IPS DF 6.9 (cell line): ENCODE measurements around the gene GALNT17.
"Not testable (repeated sequence)": the region's sequence is repeated elsewhere in the genome, so short reads cannot be mapped to it uniquely, and the experiment has no call there.

Experiments used
- DNase-seq: peaks from one replicate; pipeline ENCODE4 v3.0.0-alpha.2; 2013; ENCODE audit warnings: low read depth, low spot score
- H3K27ac ChIP-seq: one replicate; pipeline ENCODE4 v1.5.1; 2013; ENCODE audit warnings: low read length, control low read depth
- H3K27me3 ChIP-seq: 2 replicates; pipeline ENCODE4 v1.6.1; 2013; ENCODE audit warnings: mild to moderate bottlenecking, low read length; ENCODE audit not compliant: control insufficient read depth, insufficient read depth
- H3K36me3 ChIP-seq: 2 replicates; pipeline ENCODE4 v1.6.1; 2013; ENCODE audit warnings: low read length; ENCODE audit not compliant: control insufficient read depth, insufficient read depth
- H3K4me1 ChIP-seq: 2 replicates; pipeline ENCODE4 v1.6.1; 2013; ENCODE audit warnings: low read length; ENCODE audit not compliant: control insufficient read depth, insufficient read depth
- H3K4me3 ChIP-seq: 2 replicates; pipeline ENCODE4 v1.5.1; 2013; ENCODE audit warnings: mild to moderate bottlenecking, low read length
- H3K9me3 ChIP-seq: 2 replicates; pipeline ENCODE4 v1.6.1; 2013; ENCODE audit warnings: low read length, inconsistent platforms; ENCODE audit not compliant: control insufficient read depth, insufficient read depth
- WGBS: extraction: QIAGEN DNeasy Blood & Tissue Kit; methylation state at CpG from one replicate; pipeline ENCODE4 v1.1.7; 2013; ENCODE audit warnings: mixed read lengths, missing lambda C conversion rate; ENCODE audit not compliant: insufficient read length, insufficient coverage; 5-methylcytosine and 5-hydroxymethylcytosine counted together

The GALNT17 gene

GRCh38 chr7:71254751-71255150, 122.8 kb downstream of the GALNT17 start:
- Histone ChIP-seq H3K36me3 (no peaks in the 10 kb centered on the region), H3K4me1 (no peaks in the 10 kb centered on the region), H3K27ac (peak overlapping the region; percentile 41), H3K4me3 (no peak overlapping the region), H3K27me3 (no peaks in the 10 kb centered on the region), H3K9me3 (no peaks in the 10 kb centered on the region; the same call in 1 of the 2 replicates)
- whole genome bisulfite sequencing: no CpG with 5 or more reads among the region's 3 CpGs
- no peak for DNase-seq

- Histone ChIP-seq H3K9me3 (no peaks in the 10 kb centered on the region; the same call in 1 of the 2 replicates), H3K27me3 (no peaks in the 10 kb centered on the region), H3K4me3 (no peak overlapping the region), H3K27ac (peak overlapping the region; percentile 41), H3K4me1 (no peaks in the 10 kb centered on the region), H3K36me3 (no peaks in the 10 kb centered on the region)
- no peak for DNase-seq
- no CpG with 5 or more reads among the region's 4 CpGs for WGBS
Observed at GRCh38 chr7:71255537-71256178, 123.7 kb downstream of the GALNT17 start.

GRCh38 chr7:71261066-71261465, 129.1 kb downstream of the GALNT17 start:
- Histone ChIP-seq H3K27ac (no peak overlapping the region), H3K27me3 (no peaks in the 10 kb centered on the region), H3K9me3 (no peaks in the 10 kb centered on the region), H3K36me3 (no peaks in the 10 kb centered on the region), H3K4me3 (no peak overlapping the region), H3K4me1 (no peaks in the 10 kb centered on the region)
- DNase-seq: no peak
- WGBS: no CpG with 5 or more reads among the region's 7 CpGs

GRCh38 chr7:71262834-71263233, 130.9 kb downstream of the GALNT17 start:
- no CpG with 5 or more reads among the region's 5 CpGs for WGBS
- H3K36me3 ChIP-seq, H3K4me1 ChIP-seq, H3K9me3 ChIP-seq, H3K4me3 ChIP-seq, H3K27ac ChIP-seq, H3K27me3 ChIP-seq, DNase-seq: not testable (repeated sequence)

GRCh38 chr7:71264005-71264404, 132.1 kb downstream of the GALNT17 start:
- H3K4me3 ChIP-seq: no peak overlapping the region
- H3K27me3 ChIP-seq: no peaks in the 10 kb centered on the region
- no peaks in the 10 kb centered on the region for H3K9me3 ChIP-seq
- 0 out of 2 replicates have a peak, but pooled peaks cover 1% of the 10 kb centered on the region for H3K4me1 ChIP-seq
- DNase-seq: no peak
- no peak overlapping the region for H3K27ac ChIP-seq
- no peaks in the 10 kb centered on the region for H3K36me3 ChIP-seq
- no CpG with 5 or more reads among the region's 3 CpGs for WGBS

GRCh38 chr7:71266912-71267311, 135.0 kb downstream of the GALNT17 start:
- Histone ChIP-seq H3K27ac (no peak overlapping the region), H3K36me3 (no peaks in the 10 kb centered on the region), H3K4me3 (no peak overlapping the region), H3K9me3 (no peaks in the 10 kb centered on the region), H3K27me3 (no peaks in the 10 kb centered on the region), H3K4me1 (0 out of 2 replicates have a peak, but pooled peaks cover 1% of the 10 kb centered on the region)
- no peak for DNase-seq
- WGBS: no CpG with 5 or more reads among the region's 7 CpGs

- no peak overlapping the region for H3K4me3 ChIP-seq
- no peaks in the 10 kb centered on the region for H3K9me3 ChIP-seq
- no peaks in the 10 kb centered on the region for H3K27me3 ChIP-seq
- no peak for DNase-seq
- no CpG with 5 or more reads among the region's 5 CpGs for WGBS
- H3K36me3 ChIP-seq: no peaks in the 10 kb centered on the region
- H3K4me1 ChIP-seq: 0 out of 2 replicates have a peak, but pooled peaks cover 1% of the 10 kb centered on the region
- H3K27ac ChIP-seq: no peak overlapping the region
Observed at GRCh38 chr7:71267734-71268469, 136.0 kb downstream of the GALNT17 start.

GRCh38 chr7:71270558-71270957, 138.6 kb downstream of the GALNT17 start:
- no peak overlapping the region for H3K27ac ChIP-seq
- WGBS: no CpG with 5 or more reads among the region's 2 CpGs
- DNase-seq: no peak

GRCh38 chr7:71271203-71271602, 139.3 kb downstream of the GALNT17 start:
- H3K27ac ChIP-seq: no peak overlapping the region
- no peaks in the 10 kb centered on the region for H3K9me3 ChIP-seq
- H3K36me3 ChIP-seq: no peaks in the 10 kb centered on the region
- WGBS: no CpG with 5 or more reads among the region's 8 CpGs
- H3K4me3 ChIP-seq: no peak overlapping the region
- no peak for DNase-seq
- H3K27me3 ChIP-seq: no peaks in the 10 kb centered on the region
- H3K4me1 ChIP-seq: 0 out of 2 replicates have a peak, but pooled peaks cover 1% of the 10 kb centered on the region

More at GRCh38 chr7:71270558-71270957, 138.6 kb downstream of the GALNT17 start:
- Histone ChIP-seq H3K4me3 (no peak overlapping the region), H3K27me3 (no peaks in the 10 kb centered on the region), H3K9me3 (no peaks in the 10 kb centered on the region), H3K4me1 (0 out of 2 replicates have a peak, but pooled peaks cover 1% of the 10 kb centered on the region), H3K36me3 (no peaks in the 10 kb centered on the region)

- Histone ChIP-seq H3K27ac (no peak overlapping the region), H3K36me3 (no peaks in the 10 kb centered on the region), H3K27me3 (no peaks in the 10 kb centered on the region), H3K4me3 (no peak overlapping the region), H3K9me3 (no peaks in the 10 kb centered on the region), H3K4me1 (0 out of 2 replicates have a peak, but pooled peaks cover 1% of the 10 kb centered on the region)
- no peak for DNase-seq
- no CpG with 5 or more reads among the region's 6 CpGs for WGBS
Observed at GRCh38 chr7:71272509-71273490, 140.9 kb downstream of the GALNT17 start.
